Activated CD8-positive, alpha-beta memory T cell treated with anti-CD3 and anti-CD28 coated beads, Interleukin-2, amount 50 U/mL, for 4 hours (primary cell): ENCODE results near the gene DISP2.

ENCODE experiments used
- DNase-seq: peaks from one replicate; pipeline ENCODE4 v3.0.0-alpha.2; 2020

DISP2 gene

DNA sequence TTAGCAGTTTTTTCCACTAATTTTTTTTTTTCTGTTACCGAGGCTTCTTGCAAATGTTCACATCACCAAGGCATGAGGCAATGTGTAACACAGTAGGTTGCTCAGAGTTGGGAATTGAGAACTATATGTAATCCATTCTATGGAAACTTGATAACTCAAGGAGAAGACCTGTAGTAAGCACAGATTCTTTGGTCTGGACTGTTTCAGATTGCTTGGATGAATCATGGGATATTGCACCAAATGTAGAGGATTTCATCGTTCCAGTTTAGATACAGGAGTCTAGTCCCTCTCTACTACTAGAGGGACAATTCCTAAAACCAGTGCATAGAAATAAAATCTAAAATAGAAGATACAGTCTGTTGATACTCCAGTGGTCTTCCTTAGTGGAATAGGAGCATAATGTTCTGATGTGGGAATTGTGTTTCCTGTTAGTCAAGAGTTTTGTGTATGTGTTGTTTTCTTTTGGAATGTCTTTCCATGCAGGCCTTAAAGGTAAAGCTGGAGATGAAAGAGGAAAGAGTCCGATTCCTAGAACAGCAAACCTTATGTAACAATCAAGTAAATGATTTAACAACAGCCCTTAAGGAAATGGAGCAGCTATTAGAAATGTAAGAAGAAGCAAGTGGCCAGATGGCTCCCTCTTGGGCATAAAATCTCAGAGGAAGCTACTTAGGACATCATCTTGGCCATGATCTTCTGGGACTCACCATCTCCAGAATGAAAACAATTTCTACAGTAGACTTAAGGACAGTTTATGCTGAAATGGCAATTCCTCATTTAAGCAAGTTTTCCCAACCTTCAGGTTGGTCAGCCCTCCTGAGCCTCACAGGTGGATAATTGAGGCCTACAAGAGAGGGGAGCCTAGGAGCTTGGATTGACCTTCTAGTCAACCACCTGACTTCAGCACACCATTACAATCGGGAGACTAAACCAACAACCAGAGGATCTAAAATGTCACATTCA, 35.2 kb downstream of the DISP2 start:
- DNase-seq: no peak

DNA sequence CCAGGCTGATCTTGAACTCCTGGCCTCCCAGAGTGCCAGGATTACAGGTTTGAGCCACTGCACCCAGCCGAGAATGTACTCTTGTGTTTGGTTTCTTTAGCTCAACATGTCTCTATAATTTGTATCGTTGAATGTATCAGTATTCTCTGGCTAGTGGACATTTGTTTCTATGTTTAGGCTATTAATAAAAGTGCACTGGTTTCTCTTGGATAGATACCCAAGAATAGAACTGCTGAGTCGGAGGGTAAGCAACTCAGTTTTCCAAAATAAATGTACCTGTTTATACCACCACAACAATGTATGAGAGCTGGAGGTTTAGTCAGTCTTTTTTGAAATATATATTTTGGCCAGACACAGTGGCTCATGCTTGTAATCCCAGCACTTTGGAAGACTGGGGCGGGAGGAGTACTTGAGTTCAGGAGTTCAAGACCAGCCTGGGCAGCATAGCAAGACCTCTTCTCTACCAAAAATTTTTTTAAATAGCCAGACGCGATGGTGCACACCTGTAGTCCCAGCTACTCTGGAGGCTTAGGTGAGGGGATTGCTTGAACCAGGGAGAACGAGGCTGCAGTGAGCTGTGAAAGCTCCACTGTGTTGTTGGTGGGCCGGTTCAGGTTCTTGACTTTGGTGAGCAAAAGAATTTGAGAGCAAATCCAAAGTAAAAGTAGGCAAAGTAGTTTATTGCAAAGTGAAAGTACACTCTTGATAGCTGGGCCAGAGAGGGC, 39.8 kb downstream of the DISP2 start:
- DNase-seq: no peak

DNA sequence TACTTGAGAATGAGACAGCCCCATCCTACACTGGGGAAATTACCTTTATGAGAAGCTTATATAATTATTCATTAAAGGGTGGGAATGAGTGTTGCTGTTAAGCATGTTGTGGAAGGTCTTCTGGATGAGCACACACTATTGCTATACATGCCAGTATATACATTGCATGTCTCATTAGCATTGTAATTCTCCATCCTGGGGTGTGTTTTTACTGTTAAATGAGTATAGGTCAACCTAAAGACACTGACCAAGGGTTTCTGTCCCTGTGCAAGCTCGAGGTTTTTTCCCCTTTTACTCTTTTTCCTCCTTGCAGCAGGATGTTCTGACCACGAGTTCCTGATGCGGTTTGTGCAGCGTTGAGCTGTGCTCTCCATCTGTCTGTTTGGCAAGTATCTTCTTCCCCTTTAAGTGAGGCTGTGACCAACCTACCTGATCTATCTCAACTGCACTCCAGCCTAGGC, 40.4 kb downstream of the DISP2 start:
- no peak for DNase-seq

GRCh38 chr15:40399370-40399769, 41.4 kb downstream of the DISP2 start:
- no peak for DNase-seq

DNA sequence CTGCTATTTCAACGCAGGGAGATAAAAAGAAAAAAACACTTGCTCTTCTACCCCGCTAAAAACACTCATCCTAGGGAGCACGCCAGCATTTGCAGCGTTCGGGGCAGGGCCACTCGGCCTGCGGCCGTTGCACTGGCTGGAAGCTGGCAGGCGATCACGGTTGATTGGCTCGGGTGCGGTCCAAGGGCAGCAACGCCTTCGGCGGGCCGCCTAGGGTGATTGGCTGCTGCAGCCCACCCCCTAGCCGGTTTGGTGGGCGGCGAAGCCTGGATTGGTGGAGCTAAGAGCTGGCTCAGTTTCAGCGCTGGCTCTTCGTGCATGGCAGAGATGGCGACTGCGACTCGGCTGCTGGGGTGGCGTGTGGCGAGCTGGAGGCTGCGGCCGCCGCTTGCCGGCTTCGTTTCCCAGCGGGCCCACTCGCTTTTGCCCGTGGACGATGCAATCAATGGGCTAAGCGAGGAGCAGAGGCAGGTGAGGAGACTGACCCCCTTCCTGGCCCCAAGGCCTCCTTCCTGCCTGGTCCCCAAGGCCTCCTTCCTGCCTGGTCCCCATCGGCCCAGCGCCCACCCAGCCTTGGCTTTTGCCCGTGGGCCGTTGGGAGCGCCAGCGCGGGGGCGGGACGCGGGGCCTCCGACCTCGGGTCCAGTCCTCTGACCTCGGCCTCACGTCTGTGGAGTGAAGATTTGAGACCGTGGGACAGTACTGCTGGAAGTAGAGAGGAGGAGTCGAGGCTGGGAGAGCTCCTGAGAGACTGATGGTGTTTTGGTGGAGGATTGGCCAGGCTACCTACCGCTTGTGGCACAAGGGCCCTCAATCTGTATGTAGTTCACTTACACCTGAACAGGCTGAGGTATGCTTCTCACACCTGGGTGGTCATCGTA, 47.7 kb downstream of the DISP2 start, which contains the start of gene IVD:
TSS of gene IVD (plus strand) at position 295 of the 881 bp plus-strand sequence. CDS start at position 328, 33 bp downstream.
- peak; percentile 90 for DNase-seq

DNA sequence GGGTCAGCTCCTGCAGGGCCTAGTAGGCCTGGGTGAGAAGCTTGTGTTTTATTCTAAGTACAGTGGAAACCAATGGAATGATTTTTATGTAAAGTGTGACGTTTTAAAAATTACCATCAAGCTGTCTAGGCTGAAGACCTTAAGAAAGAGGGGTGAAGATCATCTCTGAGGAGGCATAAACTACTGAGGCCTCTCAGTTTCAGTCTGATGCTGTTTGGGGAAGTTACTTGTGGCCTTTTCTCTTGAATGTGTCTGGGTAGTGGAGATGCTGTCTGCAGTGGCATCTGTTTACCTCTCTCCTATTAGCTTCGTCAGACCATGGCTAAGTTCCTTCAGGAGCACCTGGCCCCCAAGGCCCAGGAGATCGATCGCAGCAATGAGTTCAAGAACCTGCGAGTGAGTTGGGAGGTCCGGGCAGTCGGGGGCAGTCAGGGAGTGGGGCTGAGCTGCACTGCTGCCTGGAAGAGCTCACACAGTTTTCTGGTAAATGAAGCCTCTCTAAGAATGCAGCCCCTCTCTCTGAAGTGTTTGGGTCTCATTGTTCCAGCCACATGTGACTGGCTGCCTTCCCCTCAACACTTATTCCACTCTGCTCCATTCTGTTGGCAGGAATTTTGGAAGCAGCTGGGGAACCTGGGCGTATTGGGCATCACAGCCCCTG, 49.4 kb downstream of the DISP2 start:
- DNase-seq: no peak

GRCh38 chr15:40409366-40409765, 51.3 kb downstream of the DISP2 start:
- no peak for DNase-seq

- no peak for DNase-seq
These were observed 52.5 kb downstream of the DISP2 start for GRCh38 chr15:40410476-40410875.

GRCh38 chr15:40412095-40412759, 54.2 kb downstream of the DISP2 start:
- DNase-seq: no peak

GRCh38 chr15:40413036-40413435, 55.0 kb downstream of the DISP2 start:
- DNase-seq: no peak

GRCh38 chr15:40414816-40415215, 56.8 kb downstream of the DISP2 start:
- DNase-seq: no peak

DNA sequence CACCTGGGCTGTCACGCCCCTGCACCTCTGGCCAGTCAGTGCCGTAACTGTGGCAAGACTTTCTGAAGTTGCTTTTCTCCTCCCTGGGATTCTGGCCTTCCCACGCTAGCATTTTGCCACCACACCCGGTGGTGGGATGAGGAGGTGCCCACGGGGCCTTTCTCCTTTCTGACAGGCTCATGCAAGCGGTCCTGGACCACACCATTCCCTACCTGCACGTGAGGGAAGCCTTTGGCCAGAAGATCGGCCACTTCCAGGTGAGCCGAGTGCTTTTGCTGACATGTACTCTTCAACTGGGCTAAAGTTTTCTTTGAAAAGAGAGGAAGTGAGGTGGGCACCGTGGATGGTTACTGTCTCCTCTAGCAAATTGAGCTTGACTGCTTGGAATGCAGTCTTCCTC, 57.2 kb downstream of the DISP2 start:
- no peak for DNase-seq

GRCh38 chr15:40416056-40416455, 58.0 kb downstream of the DISP2 start:
- DNase-seq: no peak

- DNase-seq: no peak
These were observed 60.1 kb downstream of the DISP2 start for GRCh38 chr15:40418126-40418525.

GRCh38 chr15:40420071-40420713, 62.2 kb downstream of the DISP2 start:
- DNase-seq: no peak

GRCh38 chr15:40420793-40421192, 62.8 kb downstream of the DISP2 start:
- DNase-seq: no peak

DNA sequence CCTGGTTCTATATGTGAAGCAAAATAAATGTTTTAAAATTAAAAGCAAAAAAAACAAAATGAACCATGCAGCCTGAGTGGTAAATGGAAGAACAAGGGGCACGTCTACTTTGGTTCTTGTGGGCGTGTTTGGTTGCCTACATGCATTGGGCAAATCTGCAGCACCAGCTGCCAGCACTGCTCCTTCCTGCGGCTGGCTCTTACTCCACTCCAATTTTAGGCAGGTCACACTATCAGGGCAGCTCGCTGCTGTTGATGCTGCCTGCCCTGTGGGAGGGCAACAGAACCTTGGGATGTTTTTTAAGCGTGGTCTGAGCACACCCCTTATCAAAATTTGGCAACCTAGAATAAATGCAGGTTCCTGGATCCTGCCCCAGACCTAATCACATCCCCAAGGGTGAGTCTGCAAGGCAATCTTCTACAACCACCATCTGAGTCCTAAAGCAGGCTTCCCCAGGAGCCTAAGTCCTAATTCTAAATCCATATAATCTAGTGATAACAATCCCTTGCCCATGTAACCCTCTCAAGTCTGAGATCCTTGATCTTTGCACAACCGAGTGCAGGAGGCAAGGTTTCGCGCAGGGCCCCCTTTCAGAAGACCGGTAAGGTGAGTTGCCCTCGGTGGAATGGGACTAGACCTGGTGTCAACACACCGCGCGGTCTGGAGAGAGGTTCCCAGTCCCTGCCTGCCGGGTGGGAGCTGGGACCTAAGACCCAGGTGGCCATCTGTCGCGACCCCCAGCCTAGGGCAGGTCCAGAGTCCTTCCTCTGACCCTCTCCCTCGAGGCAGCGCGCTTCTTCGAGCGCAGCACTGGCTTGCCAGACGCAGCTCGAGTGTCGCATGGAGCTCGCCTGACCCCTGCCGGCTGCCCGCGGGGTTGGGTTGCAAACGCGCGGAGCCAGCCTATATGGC, 63.5 kb downstream of the DISP2 start:
- peak; percentile 85 for DNase-seq

DNA sequence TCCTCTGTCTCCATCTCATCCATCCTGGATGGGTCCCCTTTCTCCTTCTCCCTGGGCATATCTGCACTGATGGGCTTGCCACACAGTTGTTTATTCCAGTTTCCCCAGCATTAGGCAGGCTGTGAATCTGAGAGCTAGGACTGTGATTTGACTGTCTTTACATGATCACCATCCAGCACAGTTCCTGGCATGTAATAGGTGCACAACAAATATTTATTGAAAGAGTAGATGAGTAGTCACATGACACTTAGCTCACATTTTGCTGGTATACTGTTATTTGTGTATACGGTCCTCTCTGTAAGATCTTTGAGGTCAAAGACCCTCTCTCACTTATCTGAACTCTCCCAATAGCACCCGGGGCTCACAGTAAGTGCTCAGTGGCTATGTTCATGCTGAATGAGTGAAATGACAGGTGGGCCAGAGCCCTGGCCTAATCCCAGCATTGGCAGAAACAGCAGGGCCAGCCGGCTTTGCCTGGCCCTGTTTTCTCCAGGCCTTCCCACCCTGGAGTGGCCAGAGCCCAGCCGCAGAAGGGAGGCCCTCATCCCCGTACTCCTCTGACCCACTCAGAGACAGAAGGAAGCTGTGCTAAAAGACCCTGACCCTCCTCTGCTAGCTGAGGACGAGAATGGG, 66.6 kb downstream of the DISP2 start:
- DNase-seq: no peak

- no peak for DNase-seq
These were observed 67.7 kb downstream of the DISP2 start for GRCh38 chr15:40425681-40426080.
